GM13977 (cell line): ENCODE measurements around the gene SLC31A2.

Experiments
- DNase-seq: peaks from one replicate; pipeline ENCODE4 v3.0.0; 2012; ENCODE audit warnings: low spot score
- CTCF ChIP-seq: IDR thresholded peaks from 2 replicates; pipeline ENCODE4 v1.5.1; 2012; ENCODE audit warnings: mild to moderate bottlenecking, control low read depth; ENCODE audit not compliant: insufficient read depth; ENCODE audit errors: extremely low read depth, missing control alignments
- in situ Hi-C: fragments of 300-500 bp; cut with MboI; formaldehyde crosslinking; loops from one replicate; pipeline ENCODE4 v1.12.0; 2022; ENCODE audit warnings: low sequenced_read_pairs, low pct_unique_long_range_greater_than_20kb, mixed read lengths, inconsistent platforms; ENCODE audit not compliant: unreplicated experiment

Gene SLC31A2

GRCh38 chr9:113210815-113211214 lies 60.0 kb downstream of the SLC31A2 start:
- DNase-seq, result no peak
- TF ChIP-seq CTCF, result no peak
- in situ Hi-C loops, result no loop called here
